Peyer's patch (tissue), 4 donors: ENCODE data around the gene FAM131C.

Experiments
- CTCF ChIP-seq, 6 experiments: fragments of 450-650 bp in 4 of 6; fragments of 200-600 bp in 2 of 6; sonication (generic) in 1 of 6; IDR thresholded peaks; one replicate each; pipeline ENCODE4 v1.5.1; 2017 to 2019; ENCODE audit warnings: antibody characterized with exemption in 6 of 6, mild to moderate bottlenecking in 3 of 6, moderate library complexity in 1 of 6
- POLR2A ChIP-seq, 2 donors: fragments of 450-650 bp; IDR thresholded peaks; one replicate each; pipeline ENCODE4 v1.5.1; 2017; ENCODE audit warnings: antibody characterized with exemption in 2 of 2, mild to moderate bottlenecking in 2 of 2, moderate library complexity in 2 of 2

DNA sequence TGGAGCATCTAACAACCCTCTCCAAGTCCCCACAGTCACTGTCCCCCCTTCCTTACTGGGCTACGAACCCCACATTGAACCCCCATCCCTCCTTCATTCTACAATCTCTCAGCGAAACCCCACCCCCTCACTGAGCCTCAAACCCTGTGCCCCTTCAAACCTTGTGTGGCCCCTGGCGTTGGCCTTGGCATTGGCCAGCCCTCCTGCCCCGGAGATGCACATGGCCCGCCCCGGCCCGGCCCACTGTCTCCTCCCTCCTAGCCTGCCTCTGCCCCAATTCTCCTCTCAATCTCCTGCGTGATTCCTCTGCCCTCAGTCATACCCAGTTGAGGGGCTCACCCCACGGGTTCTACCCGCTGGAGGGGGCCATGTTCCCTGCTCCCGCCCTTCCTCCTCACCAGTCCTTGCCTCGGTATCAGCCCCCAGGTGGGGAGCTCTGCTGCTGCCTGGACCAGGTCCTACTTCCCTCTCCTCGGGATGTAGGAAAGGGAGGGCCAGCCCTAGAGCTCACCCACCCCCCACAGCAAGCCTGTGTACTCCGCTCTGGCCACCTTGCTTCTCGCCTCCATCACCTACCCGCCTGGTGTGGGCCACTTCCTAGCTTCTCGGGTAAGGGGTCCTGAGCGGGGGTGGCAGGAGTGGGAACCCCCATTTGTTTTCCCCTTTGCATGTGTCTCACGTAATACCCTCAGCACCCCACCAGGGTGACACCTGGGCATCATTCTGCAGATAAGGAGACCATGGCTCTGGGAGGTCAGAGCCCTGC, 45.0 kb downstream of the FAM131C start:
- no peak for TF ChIP-seq CTCF (IDR thresholded peaks at IDR 0.05)
- TF ChIP-seq POLR2A (IDR thresholded peaks at IDR 0.05), result no peak
